HFFc6 (cell line): ENCODE data around the gene CUL3. TPM values are rescaled to one million over a fixed set of nuclear protein-coding genes. Genes with fewer than 3 reads are reported as not detected.

Source experiments
- DNase-seq: peaks from one replicate; pipeline ENCODE4 v3.0.0-alpha.2; 2018
- H3K27ac Mint-ChIP-seq: 2 replicates; pipeline ENCODE4 v1.8.0; 2020; ENCODE audit warnings: mild to moderate bottlenecking, mixed read lengths
- H3K27me3 Mint-ChIP-seq: 2 replicates; pipeline ENCODE4 v1.8.0; 2021; ENCODE audit warnings: mild to moderate bottlenecking, moderate library complexity, mixed read lengths; ENCODE audit not compliant: insufficient read depth
- H3K36me3 Mint-ChIP-seq: 2 replicates; pipeline ENCODE4 v1.8.0; 2021; ENCODE audit warnings: low read depth, mixed read lengths
- H3K4me1 Mint-ChIP-seq: 2 replicates; pipeline ENCODE4 v1.8.0; 2020; ENCODE audit warnings: low read depth, mixed read lengths
- H3K4me3 Mint-ChIP-seq: 2 replicates; pipeline ENCODE4 v1.8.0; 2020; ENCODE audit warnings: mild to moderate bottlenecking, moderate library complexity, mixed read lengths
- H3K9me3 Mint-ChIP-seq: 2 replicates; pipeline ENCODE4 v1.8.0; 2020; ENCODE audit warnings: mild to moderate bottlenecking, mixed read lengths
- total RNA-seq, 6 experiments: library from RNA; stranded (reverse); fragmentation: NEBNext Ultra II Directional; extraction: Animal tissue kit (Norgen Biotek cat#: 25700); gene quantifications; 2 replicates in 1 of 6; 3 replicates in 5 of 6; pipeline ENCODE4 v1.2.3, GENCODE V29; 2021
- TF ChIP-seq, protein P1 (sequence below): fragments of 200-600 bp; sonication (generic); IDR thresholded peaks from 2 replicates; pipeline ENCODE4 v1.5.0; 2021; ENCODE audit warnings: antibody characterized with exemption, mild to moderate bottlenecking

The CUL3 gene
- total RNA-seq, 6 experiments from 2014 or later, result 76.9 to 88.4 (median 83.3) TPM

DNA sequence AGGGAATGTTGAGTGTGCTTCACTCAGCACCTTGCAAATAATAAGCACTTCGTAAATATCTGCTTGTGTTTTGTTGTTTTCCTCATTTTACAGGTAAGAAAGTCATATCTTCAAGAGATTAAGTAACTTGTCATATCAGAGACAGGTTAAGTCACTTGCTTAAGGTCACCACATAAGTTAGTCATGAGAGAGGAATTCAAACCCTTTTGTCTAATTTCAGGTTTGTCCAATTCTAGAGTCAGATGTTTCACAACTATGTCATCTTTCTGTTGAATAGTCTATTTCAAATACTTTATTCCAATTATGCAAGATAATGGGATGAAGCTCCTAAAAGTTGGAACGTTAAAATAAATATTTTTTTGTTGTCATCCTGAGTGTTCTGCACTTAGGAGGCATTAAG lies 13.5 kb upstream of the CUL3 start:
- Mint-ChIP-seq H3K27me3 (peaks cover 6% of the 10 kb centered on the region; the same call in 1 of the 2 replicates), H3K9me3 (no peaks in the 10 kb centered on the region), H3K4me3 (no peak overlapping the region), H3K4me1 (no peaks in the 10 kb centered on the region), H3K36me3 (no peaks in the 10 kb centered on the region), H3K27ac (no peak overlapping the region)
- no peak for DNase-seq
- TF ChIP-seq, protein P1, sequence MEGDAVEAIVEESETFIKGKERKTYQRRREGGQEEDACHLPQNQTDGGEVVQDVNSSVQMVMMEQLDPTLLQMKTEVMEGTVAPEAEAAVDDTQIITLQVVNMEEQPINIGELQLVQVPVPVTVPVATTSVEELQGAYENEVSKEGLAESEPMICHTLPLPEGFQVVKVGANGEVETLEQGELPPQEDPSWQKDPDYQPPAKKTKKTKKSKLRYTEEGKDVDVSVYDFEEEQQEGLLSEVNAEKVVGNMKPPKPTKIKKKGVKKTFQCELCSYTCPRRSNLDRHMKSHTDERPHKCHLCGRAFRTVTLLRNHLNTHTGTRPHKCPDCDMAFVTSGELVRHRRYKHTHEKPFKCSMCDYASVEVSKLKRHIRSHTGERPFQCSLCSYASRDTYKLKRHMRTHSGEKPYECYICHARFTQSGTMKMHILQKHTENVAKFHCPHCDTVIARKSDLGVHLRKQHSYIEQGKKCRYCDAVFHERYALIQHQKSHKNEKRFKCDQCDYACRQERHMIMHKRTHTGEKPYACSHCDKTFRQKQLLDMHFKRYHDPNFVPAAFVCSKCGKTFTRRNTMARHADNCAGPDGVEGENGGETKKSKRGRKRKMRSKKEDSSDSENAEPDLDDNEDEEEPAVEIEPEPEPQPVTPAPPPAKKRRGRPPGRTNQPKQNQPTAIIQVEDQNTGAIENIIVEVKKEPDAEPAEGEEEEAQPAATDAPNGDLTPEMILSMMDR, result no peak

GRCh38 chr2:224596289-224596688 lies 11.1 kb upstream of the CUL3 start:
- Mint-ChIP-seq H3K4me3 (no peak overlapping the region), H3K27me3 (peaks cover 9% of the 10 kb centered on the region; the same call in 1 of the 2 replicates), H3K4me1 (no peaks in the 10 kb centered on the region), H3K36me3 (no peaks in the 10 kb centered on the region), H3K27ac (no peak overlapping the region), H3K9me3 (no peaks in the 10 kb centered on the region)
- no peak for DNase-seq
- TF ChIP-seq, protein P1, result no peak

DNA sequence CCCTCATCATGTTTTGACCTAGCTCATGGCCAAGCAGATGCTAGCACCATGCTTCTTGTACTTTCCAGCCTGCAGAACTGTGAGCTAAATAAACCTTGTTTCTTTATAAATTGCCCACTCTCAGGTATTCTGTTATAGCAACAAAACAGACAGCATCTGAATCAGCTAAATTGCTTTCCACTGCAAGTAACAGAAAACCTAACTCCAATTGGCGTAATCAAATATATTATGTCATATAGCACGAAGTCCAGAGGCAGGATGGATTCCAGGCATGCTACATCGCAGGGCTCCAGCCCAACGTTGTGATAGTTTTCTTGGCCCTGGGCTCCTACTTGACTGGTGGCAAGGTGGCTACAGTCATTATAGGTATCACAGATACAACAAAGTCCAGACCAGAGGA lies 10.4 kb upstream of the CUL3 start:
- TF ChIP-seq, protein P1, result no peak
- no peak for DNase-seq
- H3K4me1 Mint-ChIP-seq, result no peaks in the 10 kb centered on the region
- H3K36me3 Mint-ChIP-seq, result no peaks in the 10 kb centered on the region
- H3K27ac Mint-ChIP-seq, result no peak overlapping the region
- no peak overlapping the region for H3K4me3 Mint-ChIP-seq
- peaks cover 9% of the 10 kb centered on the region; the same call in 1 of the 2 replicates for H3K27me3 Mint-ChIP-seq
- no peaks in the 10 kb centered on the region for H3K9me3 Mint-ChIP-seq

DNA sequence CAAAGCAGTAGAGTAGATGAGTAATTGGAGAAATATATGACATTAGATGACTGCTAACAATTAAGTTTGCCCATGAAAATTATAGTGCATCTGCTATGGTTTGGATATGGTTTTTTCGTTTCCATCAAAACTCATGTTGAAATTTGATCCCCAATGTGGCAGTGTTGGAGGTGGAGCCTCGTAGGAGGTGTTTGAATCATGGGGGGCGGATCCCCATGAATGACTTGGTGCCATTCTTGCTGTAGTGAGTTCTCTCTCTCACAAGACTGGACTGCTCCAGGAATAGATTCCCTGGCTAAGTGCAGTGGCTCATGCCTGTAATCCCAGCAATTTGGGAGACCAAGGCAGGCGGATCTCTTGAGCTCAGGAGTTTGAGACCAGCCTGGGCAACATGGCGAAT lies 9.7 kb upstream of the CUL3 start:
- Mint-ChIP-seq H3K36me3 (no peaks in the 10 kb centered on the region), H3K9me3 (no peaks in the 10 kb centered on the region), H3K4me1 (no peaks in the 10 kb centered on the region), H3K27me3 (peaks cover 9% of the 10 kb centered on the region; the same call in 1 of the 2 replicates), H3K4me3 (no peak overlapping the region), H3K27ac (no peak overlapping the region)
- TF ChIP-seq, protein P1, result no peak
- DNase-seq, result peak; percentile 12

- H3K9me3 Mint-ChIP-seq, result no peaks in the 10 kb centered on the region
- TF ChIP-seq, protein P1, result no peak
- H3K27ac Mint-ChIP-seq, result no peak overlapping the region
- H3K4me1 Mint-ChIP-seq, result peaks cover 4% of the 10 kb centered on the region
- no peak for DNase-seq
- H3K27me3 Mint-ChIP-seq, result peaks cover 8% of the 10 kb centered on the region; the same call in 1 of the 2 replicates
- no peaks in the 10 kb centered on the region for H3K36me3 Mint-ChIP-seq
- no peak overlapping the region for H3K4me3 Mint-ChIP-seq
Observed at GRCh38 chr2:224591220-224591619, 6.1 kb upstream of the CUL3 start.
